Activated CD4-positive, alpha-beta memory T cell treated with anti-CD3 and anti-CD28 coated beads, Interleukin-2, amount 10 ng/mL, durations not matched to agents 7 days and 5 days (primary cell): ENCODE data around the gene ANKRD27. TPM values are rescaled to one million over a fixed set of nuclear protein-coding genes. Genes with fewer than 3 reads are reported as not detected.
"Not testable (repeated sequence)": the region's sequence is repeated elsewhere in the genome, so short reads cannot be mapped to it uniquely, and the experiment has no call there.

Experiments
- CTCF ChIA-PET: fragments of 350-600 bp; sonication (Branson Sonifier 250); formaldehyde crosslinking; loops from one replicate; lab custom pipeline; 2021; ENCODE audit warnings: antibody characterized with exemption, inconsistent platforms; lab: Charles Lee
- POLR2A ChIA-PET: fragments of 350-600 bp; sonication (Branson Sonifier 250); formaldehyde crosslinking; loops from one replicate; lab custom pipeline; 2021; ENCODE audit warnings: antibody characterized with exemption; lab: Charles Lee
- DNase-seq: peaks from one replicate; pipeline ENCODE4 v3.0.0-alpha.2; 2020
- H3K27ac Mint-ChIP-seq: one replicate; pipeline ENCODE4 v1.8.0; 2021; ENCODE audit warnings: mild to moderate bottlenecking, mixed read lengths
- H3K27me3 Mint-ChIP-seq: one replicate; pipeline ENCODE4 v1.8.0; 2021; ENCODE audit warnings: mixed read lengths
- H3K36me3 Mint-ChIP-seq: one replicate; pipeline ENCODE4 v1.8.0; 2021; ENCODE audit warnings: low read depth, mixed read lengths
- H3K4me1 Mint-ChIP-seq: one replicate; pipeline ENCODE4 v1.8.0; 2021; ENCODE audit warnings: mixed read lengths
- H3K4me3 Mint-ChIP-seq: one replicate; pipeline ENCODE4 v1.8.0; 2021; ENCODE audit warnings: mild to moderate bottlenecking, mixed read lengths
- H3K9me3 Mint-ChIP-seq: one replicate; pipeline ENCODE4 v1.8.0; 2021; ENCODE audit warnings: mixed read lengths
- total RNA-seq, 2 experiments: library from RNA; stranded (reverse); gene quantifications; one replicate each; pipeline ENCODE4 v1.2.3, GENCODE V29; 2021

The ANKRD27 gene
- total RNA-seq, 2 experiments from 2014 or later = 40.4 to 40.6 TPM

- Mint-ChIP-seq H3K4me3 (no peak overlapping the region), H3K27ac (no peak overlapping the region), H3K9me3 (no peaks in the 10 kb centered on the region), H3K27me3 (no peaks in the 10 kb centered on the region), H3K36me3 (peaks cover 4% of the 10 kb centered on the region), H3K4me1 (peaks cover 14% of the 10 kb centered on the region)
- CTCF ChIA-PET = no interaction called here
- POLR2A ChIA-PET = interaction anchor here (1.3 kb wide), 1 partner anchor 10 kb away, joined by 3 read pairs; no protein-coding TSS in a partner anchor
- no peak for DNase-seq
Observed at GRCh38 chr19:32666084-32666483, 8.9 kb downstream of the ANKRD27 start.

GRCh38 chr19:32662186-32662585 lies 12.8 kb downstream of the ANKRD27 start:
- DNase-seq = no peak
- Mint-ChIP-seq H3K9me3 (no peaks in the 10 kb centered on the region), H3K36me3 (no peaks in the 10 kb centered on the region), H3K27me3 (no peaks in the 10 kb centered on the region), H3K4me3 (no peak overlapping the region), H3K4me1 (peaks cover 3% of the 10 kb centered on the region), H3K27ac (no peak overlapping the region)
- POLR2A ChIA-PET = no interaction called here
- CTCF ChIA-PET = no interaction called here

GRCh38 chr19:32661318-32661717 lies 13.7 kb downstream of the ANKRD27 start:
- DNase-seq = no peak
- Mint-ChIP-seq H3K36me3 (no peaks in the 10 kb centered on the region), H3K9me3 (no peaks in the 10 kb centered on the region), H3K4me1 (peaks cover 3% of the 10 kb centered on the region), H3K27ac (no peak overlapping the region), H3K27me3 (no peaks in the 10 kb centered on the region), H3K4me3 (no peak overlapping the region)
- ChIA-PET CTCF (no interaction called here), POLR2A (no interaction called here)

DNA sequence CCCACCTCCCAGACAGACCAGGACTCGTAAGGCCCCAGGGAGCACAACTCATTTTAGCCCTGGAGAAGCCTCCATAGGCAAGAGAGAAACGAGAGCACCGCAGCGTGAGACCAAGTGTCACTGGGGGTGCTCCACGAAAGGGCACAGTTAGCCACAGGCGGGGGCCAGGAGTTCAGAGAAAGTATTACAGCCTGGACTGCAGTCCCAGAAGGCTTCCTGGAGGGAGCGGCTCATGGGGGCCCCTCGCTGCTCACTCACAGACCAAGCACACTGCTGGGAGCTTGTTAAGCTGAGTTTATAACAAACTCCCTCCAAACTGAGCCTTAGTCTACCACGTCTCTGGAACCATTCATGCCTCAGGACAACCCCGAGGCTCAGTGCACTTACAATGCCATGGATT lies 16.5 kb downstream of the ANKRD27 start:
- CTCF ChIA-PET = no interaction called here
- POLR2A ChIA-PET = no interaction called here
- Mint-ChIP-seq H3K4me3 (no peak overlapping the region), H3K27ac (no peak overlapping the region), H3K27me3 (no peaks in the 10 kb centered on the region), H3K36me3 (peaks cover 3% of the 10 kb centered on the region), H3K4me1 (peaks cover 3% of the 10 kb centered on the region), H3K9me3 (no peaks in the 10 kb centered on the region)
- DNase-seq = no peak

DNA sequence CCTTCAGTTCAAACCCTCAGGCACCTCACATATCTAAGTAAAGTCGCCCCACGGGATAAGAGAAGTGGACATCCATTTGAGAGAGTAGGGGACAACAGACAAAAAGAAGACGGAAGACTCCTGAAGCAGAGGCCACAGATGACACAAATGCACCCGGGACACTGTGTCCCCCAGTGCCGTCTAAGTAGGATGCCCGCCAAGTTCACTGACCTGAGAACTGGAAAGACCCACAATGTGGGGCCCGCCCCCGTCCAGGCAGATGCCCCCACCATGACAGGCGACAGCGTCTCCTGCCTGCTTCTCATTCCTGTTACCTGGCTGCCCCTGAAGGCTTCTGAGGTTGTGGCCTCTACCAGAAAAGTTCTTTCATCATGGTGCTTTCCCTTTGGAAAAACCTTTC lies 16.9 kb downstream of the ANKRD27 start:
- peaks cover 3% of the 10 kb centered on the region for H3K36me3 Mint-ChIP-seq
- H3K9me3 Mint-ChIP-seq = no peaks in the 10 kb centered on the region
- POLR2A ChIA-PET = no interaction called here

DNA sequence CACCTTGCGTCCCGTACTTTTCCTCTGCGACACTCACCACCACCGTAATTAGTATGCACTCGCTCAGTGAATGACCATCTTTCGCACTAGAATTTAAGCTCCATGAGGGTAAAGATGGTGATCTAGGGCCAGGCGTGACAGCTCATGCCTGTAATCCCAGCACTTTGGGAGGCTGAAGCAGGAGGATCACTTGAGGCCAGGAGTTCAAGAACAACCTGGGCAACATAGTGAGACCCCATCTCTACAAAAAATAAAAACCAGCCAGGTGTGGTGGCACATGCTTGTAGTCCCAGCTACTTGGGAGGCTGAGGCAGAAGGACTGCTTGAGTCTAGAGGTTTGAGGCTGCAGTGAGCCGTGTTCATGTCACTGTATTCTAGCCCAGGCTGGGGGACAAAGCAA lies 18.6 kb downstream of the ANKRD27 start:
- peak overlapping the region; percentile 31 for H3K27ac Mint-ChIP-seq
- CTCF ChIA-PET, H3K4me1 Mint-ChIP-seq, H3K27me3 Mint-ChIP-seq, H3K4me3 Mint-ChIP-seq, POLR2A ChIA-PET, DNase-seq, H3K9me3 Mint-ChIP-seq, H3K36me3 Mint-ChIP-seq: not testable (repeated sequence)

More for the DNA sequence above, 16.9 kb downstream of the ANKRD27 start:
- Mint-ChIP-seq H3K27ac (no peak overlapping the region), H3K4me3 (no peak overlapping the region), H3K4me1 (peaks cover 3% of the 10 kb centered on the region), H3K27me3 (no peaks in the 10 kb centered on the region)
- no peak for DNase-seq
- CTCF ChIA-PET = no interaction called here

- CTCF ChIA-PET = no interaction called here
- Mint-ChIP-seq H3K36me3 (peaks cover 7% of the 10 kb centered on the region), H3K9me3 (no peaks in the 10 kb centered on the region), H3K27ac (no peak overlapping the region), H3K27me3 (no peaks in the 10 kb centered on the region), H3K4me3 (no peak overlapping the region), H3K4me1 (no peaks in the 10 kb centered on the region)
- no peak for DNase-seq
- POLR2A ChIA-PET = no interaction called here
Observed at GRCh38 chr19:32653599-32653915, 21.4 kb downstream of the ANKRD27 start.

- H3K36me3 Mint-ChIP-seq = peaks cover 11% of the 10 kb centered on the region
- no peak overlapping the region for H3K4me3 Mint-ChIP-seq
- peaks cover 1% of the 10 kb centered on the region for H3K4me1 Mint-ChIP-seq
- H3K9me3 Mint-ChIP-seq = no peaks in the 10 kb centered on the region
- DNase-seq = no peak
- no peaks in the 10 kb centered on the region for H3K27me3 Mint-ChIP-seq
- POLR2A ChIA-PET = no interaction called here
- CTCF ChIA-PET = no interaction called here
- no peak overlapping the region for H3K27ac Mint-ChIP-seq
Observed at GRCh38 chr19:32652894-32653598, 21.9 kb downstream of the ANKRD27 start.

GRCh38 chr19:32652331-32652730 lies 22.6 kb downstream of the ANKRD27 start:
- H3K27me3 Mint-ChIP-seq, H3K27ac Mint-ChIP-seq, CTCF ChIA-PET, H3K4me3 Mint-ChIP-seq, POLR2A ChIA-PET, DNase-seq, H3K9me3 Mint-ChIP-seq, H3K4me1 Mint-ChIP-seq: not testable (repeated sequence)
- H3K36me3 Mint-ChIP-seq = peaks cover 16% of the 10 kb centered on the region

GRCh38 chr19:32651729-32652140 lies 23.2 kb downstream of the ANKRD27 start:
- no peak for DNase-seq
- H3K4me1 Mint-ChIP-seq = peaks cover 14% of the 10 kb centered on the region
- H3K9me3 Mint-ChIP-seq = no peaks in the 10 kb centered on the region
- POLR2A ChIA-PET = no interaction called here
- no peak overlapping the region for H3K4me3 Mint-ChIP-seq
- no peak overlapping the region for H3K27ac Mint-ChIP-seq
- no peaks in the 10 kb centered on the region for H3K27me3 Mint-ChIP-seq
- peaks cover 21% of the 10 kb centered on the region for H3K36me3 Mint-ChIP-seq
- CTCF ChIA-PET = no interaction called here

- Mint-ChIP-seq H3K4me1 (peaks cover 22% of the 10 kb centered on the region), H3K27me3 (no peaks in the 10 kb centered on the region), H3K27ac (no peak overlapping the region), H3K4me3 (no peak overlapping the region), H3K36me3 (peaks cover 21% of the 10 kb centered on the region), H3K9me3 (no peaks in the 10 kb centered on the region)
- CTCF ChIA-PET = no interaction called here
- DNase-seq = no peak
- POLR2A ChIA-PET = no interaction called here
Observed at GRCh38 chr19:32650671-32651070, 24.3 kb downstream of the ANKRD27 start.

GRCh38 chr19:32649751-32650150 lies 25.2 kb downstream of the ANKRD27 start:
- Mint-ChIP-seq H3K27me3 (no peaks in the 10 kb centered on the region), H3K27ac (no peak overlapping the region), H3K4me3 (no peak overlapping the region), H3K9me3 (no peaks in the 10 kb centered on the region), H3K36me3 (peaks cover 18% of the 10 kb centered on the region), H3K4me1 (peaks cover 22% of the 10 kb centered on the region)
- DNase-seq = no peak
- ChIA-PET POLR2A (no interaction called here), CTCF (no interaction called here)

DNA sequence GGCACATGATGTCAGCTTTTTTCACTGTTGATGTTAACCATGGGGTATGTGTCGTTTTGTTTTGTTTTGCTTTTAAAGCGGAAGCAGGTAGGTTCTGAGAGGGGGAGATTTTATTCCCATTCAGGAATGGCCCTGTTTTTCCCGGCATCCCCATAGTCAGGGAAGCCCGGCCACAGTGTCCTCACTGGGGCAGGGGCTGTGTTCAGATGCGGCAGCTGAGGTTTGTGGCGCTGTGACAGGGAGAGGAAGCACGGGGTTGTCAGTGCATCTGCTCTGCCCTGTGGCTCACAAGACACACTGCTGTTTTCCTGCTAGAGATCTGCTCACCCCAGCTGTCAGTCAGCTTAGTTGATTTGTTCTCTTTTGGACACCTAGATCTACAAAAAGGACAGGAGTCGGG lies 27.6 kb downstream of the ANKRD27 start:
- Mint-ChIP-seq H3K4me3 (no peak overlapping the region), H3K4me1 (peaks cover 37% of the 10 kb centered on the region), H3K9me3 (no peaks in the 10 kb centered on the region), H3K27ac (no peak overlapping the region), H3K36me3 (peaks cover 33% of the 10 kb centered on the region), H3K27me3 (no peaks in the 10 kb centered on the region)
- ChIA-PET CTCF (no interaction called here), POLR2A (interaction anchor here (0.9 to 1.6 kb wide), 2 partner anchors 47 to 66 kb away, joined by 3 read pairs; partner anchors contain the start of gene PDCD5)
- DNase-seq = no peak

DNA sequence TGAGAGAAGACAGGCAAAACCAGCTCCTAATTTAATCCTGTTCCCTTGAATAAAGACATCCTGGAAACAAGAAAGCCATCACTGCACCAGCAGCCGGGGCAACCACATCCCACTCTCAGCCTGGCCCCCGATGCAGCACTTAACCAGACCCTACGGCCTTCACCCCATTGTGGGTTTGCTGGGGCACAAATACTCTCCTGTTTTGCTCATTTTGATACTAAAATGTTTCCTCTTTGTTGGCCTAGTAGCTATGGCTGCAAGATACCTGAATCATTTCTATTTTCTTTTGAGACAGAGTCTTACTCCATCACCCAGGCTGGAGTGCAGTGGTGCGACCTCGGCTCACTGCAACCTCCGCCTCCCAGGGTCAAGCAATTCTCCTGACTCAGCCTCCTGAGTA lies 28.4 kb downstream of the ANKRD27 start:
- no peaks in the 10 kb centered on the region for H3K27me3 Mint-ChIP-seq
- peaks cover 40% of the 10 kb centered on the region for H3K36me3 Mint-ChIP-seq
- H3K4me3 Mint-ChIP-seq = no peak overlapping the region
- DNase-seq = peak; percentile 19
- ChIA-PET CTCF (no interaction called here), POLR2A (interaction anchor here (1.6 kb wide), 1 partner anchor 65 kb away, joined by 3 read pairs; the partner anchor contains the start of gene PDCD5)
- peaks cover 42% of the 10 kb centered on the region for H3K4me1 Mint-ChIP-seq
- H3K27ac Mint-ChIP-seq = peak overlapping the region; percentile 32
- H3K9me3 Mint-ChIP-seq = no peaks in the 10 kb centered on the region
